Adrenal gland (tissue), 12 donors: ENCODE results near the gene ZSWIM4. TPM values are rescaled to one million over a fixed set of nuclear protein-coding genes. Genes with fewer than 3 reads are reported as not detected.

Experiments used
- DNase-seq, 7 donors: peaks; one replicate each; pipeline ENCODE4 v3.0.0-alpha.2; 2019 to 2020
- H3K27ac ChIP-seq, 5 donors: fragments of 200-600 bp; sonication (generic) in 4 of 5; 1 replicate in 3 of 5; 2 replicates in 2 of 5; pipeline versions ENCODE4 v1.5.1 to v1.8.0; 2016 to 2020; ENCODE audit warnings: mild to moderate bottlenecking in 1 of 5
- H3K27me3 ChIP-seq: fragments of 200-600 bp; 2 replicates; pipeline ENCODE4 v1.8.0; 2021
- H3K36me3 ChIP-seq, 2 donors: fragments of 200-600 bp; replicated peaks in 1 of 2; 1 replicate in 1 of 2; 2 replicates in 1 of 2; pipeline versions ENCODE4 v1.5.1 to v1.8.0; 2018 to 2022
- H3K4me1 ChIP-seq, 2 donors: fragments of 200-600 bp; replicated peaks in 1 of 2; 1 replicate in 1 of 2; 2 replicates in 1 of 2; pipeline versions ENCODE4 v1.5.1 to v1.8.0; 2018 to 2021
- H3K4me3 ChIP-seq, 4 donors: fragments of 200-600 bp; sonication (generic) in 3 of 4; one replicate each; pipeline ENCODE4 v1.5.1; 2016 to 2018
- H3K9me3 ChIP-seq, 3 donors: fragments of 200-600 bp; sonication (generic) in 1 of 3; replicated peaks in 1 of 3; 1 replicate in 2 of 3; 2 replicates in 1 of 3; pipeline versions ENCODE4 v1.5.1 to v1.8.0; 2016 to 2021
- CTCF ChIP-seq, 6 experiments: fragments of 450-650 bp in 4 of 6; fragments of 200-600 bp in 2 of 6; sonication (generic) in 1 of 6; IDR thresholded peaks; 1 replicate in 5 of 6; 2 replicates in 1 of 6; pipeline versions ENCODE4 v1.5.1 to v1.8.0; 2016 to 2021; ENCODE audit warnings: antibody characterized with exemption in 6 of 6, mild to moderate bottlenecking in 2 of 6, moderate library complexity in 1 of 6
- POLR2A ChIP-seq, 2 donors: fragments of 450-650 bp; IDR thresholded peaks; one replicate each; pipeline ENCODE4 v1.6.1; 2017; ENCODE audit warnings: antibody characterized with exemption in 2 of 2, mild to moderate bottlenecking in 2 of 2, moderate library complexity in 1 of 2
- WGBS, 4 donors: extraction: QIAGEN DNeasy Blood & Tissue Kit in 2 of 4; methylation state at CpG; one replicate each; pipeline versions ENCODE4 v1.1.5 to v1.1.7; 2013 to 2017; 5-methylcytosine and 5-hydroxymethylcytosine counted together
- intact Hi-C, 2 donors: fragments of 100-400 bp; cut with DNase I; formaldehyde crosslinking; loops; one replicate each; pipeline versions ENCODE4 v1.14.1 to v1.15.0; 2022 to 2023
- polyA plus RNA-seq, 3 donors: library from polyadenylated mRNA; stranded (reverse); fragments of 200-250 nt in 2 of 3; fragments of 350-450 nt in 1 of 3; fragmentation: Illumina TruSeq in 1 of 3; extraction: RNeasy Lipid Tissue Mini Kit (QIAGEN cat#74804) in 1 of 3; gene quantifications; one replicate each; pipeline ENCODE4 v1.2.3, GENCODE V29; 2013 to 2014
- total RNA-seq, 9 donors: library from RNA; depleted of rRNA in 4 of 9; stranded (reverse); fragments of >200 nt in 4 of 9; fragments of 120-200 nt in 1 of 9; fragmentation: NEBNext Ultra II Directional in 1 of 9; extraction: Animal tissue kit (Norgen Biotek cat#: 25700) in 1 of 9; gene quantifications; one replicate each; pipeline versions ENCODE4 v1.1.0 to v1.2.4, GENCODE V29; 2013 to 2023
- donor health status: healthy with polysubstance abuse.
- donor health status: Bipolar disorder and iron deficiency.
- donor health status: DM: yes; HTN: yes; CAD: no.
- donor health status: DM: no; HTN: no; CAD: no.
- donor health status: DM: no; HTN: no; CAD: no.
- donor health status: DM: yes; HTN: yes; CAD: no.

The ZSWIM4 gene
- total and polyA plus RNA-seq, 12 donors: 1.3 to 15.4 (median 9.1) TPM

- Histone ChIP-seq H3K27me3 (no peaks in the 10 kb centered on the region), H3K27ac (peak overlapping the region; percentile 35 to 95 (median 67)), H3K9me3 (no peaks in the 10 kb centered on the region), H3K4me1 (peaks cover 20 to 55% of the 10 kb centered on the region in 2 donors), H3K36me3 (peaks cover 0 to 32% of the 10 kb centered on the region in 2 donors), H3K4me3 (peak overlapping the region in 1 of 4 donors; percentile 27)
- peak; percentile 96 to 98 (median 97) for DNase-seq
- WGBS, 4 donors: 5 to 9% (median 6%) methylated on average over 16 to 59 of the region's 59 CpGs
- TF ChIP-seq POLR2A (IDR thresholded peaks at IDR 0.05) (no peak), CTCF (IDR thresholded peaks at IDR 0.05) (peak in 5 of 6 experiments; percentile 25 to 46 (median 36))
- intact Hi-C loops: no loop called here
Measured at GRCh38 chr19:13833330-13834243, 38.3 kb downstream of the ZSWIM4 start.

GRCh38 chr19:13834244-13835069 is 39.2 kb downstream of the ZSWIM4 start:
- H3K4me3 ChIP-seq: peak overlapping the region in 1 of 4 donors; percentile 27
- H3K4me1 ChIP-seq: peaks cover 20 to 64% of the 10 kb centered on the region in 2 donors
- no peaks in the 10 kb centered on the region for H3K9me3 ChIP-seq
- H3K36me3 ChIP-seq: peaks cover 0 to 32% of the 10 kb centered on the region in 2 donors
- H3K27ac ChIP-seq: peak overlapping the region; percentile 35 to 95 (median 67)
- DNase-seq: peak in 4 of 7 donors; percentile 62 to 68 (median 64)
- WGBS, 4 donors: 57 to 71% (median 61%) methylated on average over 11 to 14 of the region's 14 CpGs
- intact Hi-C loops: no loop called here
- no peak for TF ChIP-seq CTCF (IDR thresholded peaks at IDR 0.05)
- TF ChIP-seq POLR2A (IDR thresholded peaks at IDR 0.05): no peak
- H3K27me3 ChIP-seq: no peaks in the 10 kb centered on the region

- Histone ChIP-seq H3K9me3 (no peaks in the 10 kb centered on the region), H3K4me1 (peaks cover 23 to 74% of the 10 kb centered on the region in 2 donors), H3K4me3 (no peak overlapping the region), H3K27ac (peak overlapping the region; percentile 67 to 95 (median 85)), H3K36me3 (peaks cover 0 to 23% of the 10 kb centered on the region in 2 donors), H3K27me3 (no peaks in the 10 kb centered on the region)
- intact Hi-C loops: no loop called here
- no peak for TF ChIP-seq CTCF (IDR thresholded peaks at IDR 0.05)
- no peak for TF ChIP-seq POLR2A (IDR thresholded peaks at IDR 0.05)
- DNase-seq: peak in 5 of 7 donors; percentile 39 to 82 (median 71)
- 46 to 65% (median 52%) methylated on average over 15 to 21 of the region's 21 CpGs for whole genome bisulfite sequencing, 4 donors
Measured at GRCh38 chr19:13835791-13836723, 40.8 kb downstream of the ZSWIM4 start.
